PC-9 (cell line): ENCODE measurements around the gene SCRN3. TPM values are rescaled to one million over a fixed set of nuclear protein-coding genes. Genes with fewer than 3 reads are reported as not detected.
"Not testable (repeated sequence)": the region's sequence is repeated elsewhere in the genome, so short reads cannot be mapped to it uniquely, and the experiment has no call there.

Experiments used
- BruUV-seq: library from RNA; stranded (reverse); fragments of 400-500 nt; replicated peaks from 2 replicates; lab custom pipeline; 2021; lab: Mats Ljungman, UMichigan
- CTCF ChIA-PET: fragments of 300-600 bp; sonication (Branson Sonifier 250); formaldehyde crosslinking; loops from one replicate; lab custom pipeline; 2022; ENCODE audit warnings: antibody characterized with exemption; lab: Charles Lee
- POLR2A ChIA-PET: fragments of 300-600 bp; sonication (Branson Sonifier 250); formaldehyde crosslinking; loops from one replicate; lab custom pipeline; 2022; ENCODE audit warnings: antibody characterized with exemption; ENCODE audit not compliant: unreplicated experiment; lab: Charles Lee
- DNase-seq, 2 experiments: peaks; one replicate each; pipeline versions ENCODE4 v3.0.0 to v3.0.0-alpha.2; 2015 to 2022; ENCODE audit warnings: mixed read lengths in 1 of 2
- H2AFZ ChIP-seq: fragments of 200-600 bp; sonication (generic); 2 replicates; pipeline ENCODE4 v1.8.1; 2017; ENCODE audit warnings: antibody characterized with exemption
- H3F3A ChIP-seq: fragments of 200-600 bp; sonication (generic); 2 replicates; pipeline ENCODE4 v1.8.1; 2017; ENCODE audit warnings: antibody characterized with exemption, mild to moderate bottlenecking, low read depth; ENCODE audit not compliant: insufficient read depth
- H3K27ac ChIP-seq: fragments of 200-600 bp; sonication (generic); 2 replicates; pipeline ENCODE4 v1.6.1; 2016; ENCODE audit warnings: mixed run types
- H3K27me3 ChIP-seq: fragments of 200-600 bp; sonication (generic); 2 replicates; pipeline ENCODE4 v1.6.1; 2016; ENCODE audit warnings: low read depth, mixed run types; ENCODE audit not compliant: insufficient read depth
- H3K36me3 ChIP-seq: fragments of 200-600 bp; sonication (generic); 2 replicates; pipeline ENCODE4 v1.6.1; 2016; ENCODE audit warnings: low read depth, mixed run types
- H3K4me1 ChIP-seq: fragments of 200-600 bp; sonication (generic); replicated peaks from 2 replicates; pipeline ENCODE4 v1.6.1; 2016; ENCODE audit warnings: mixed run types; ENCODE audit not compliant: insufficient read depth
- H3K4me2 ChIP-seq: fragments of 200-600 bp; sonication (generic); 2 replicates; pipeline ENCODE4 v1.6.1; 2017; ENCODE audit warnings: mixed run types
- H3K4me3 ChIP-seq: fragments of 200-600 bp; sonication (generic); 2 replicates; pipeline ENCODE4 v1.6.1; 2016; ENCODE audit warnings: mixed run types
- H3K79me2 ChIP-seq: fragments of 200-600 bp; sonication (generic); 2 replicates; pipeline ENCODE4 v1.6.1; 2017; ENCODE audit warnings: low read depth, mixed run types
- H3K9me2 ChIP-seq: fragments of 200-600 bp; sonication (generic); 2 replicates; pipeline ENCODE4 v1.8.1; 2017; ENCODE audit warnings: mild to moderate bottlenecking; ENCODE audit not compliant: insufficient read depth
- H3K9me3 ChIP-seq: fragments of 200-600 bp; sonication (generic); 2 replicates; pipeline ENCODE4 v1.8.1; 2016; ENCODE audit warnings: low read depth; ENCODE audit not compliant: insufficient read depth
- H4K20me1 ChIP-seq: fragments of 200-600 bp; sonication (generic); 2 replicates; pipeline ENCODE4 v1.8.1; 2017; ENCODE audit not compliant: insufficient read depth
- CTCF ChIP-seq: fragments of 200-600 bp; sonication (generic); conservative IDR thresholded peaks from 2 replicates; pipeline ENCODE4 v1.6.1; 2017; ENCODE audit warnings: mixed run types, antibody characterized with exemption, mild to moderate bottlenecking, moderate library complexity
- EZH2 ChIP-seq: fragments of 200-600 bp; sonication (generic); IDR thresholded peaks from 2 replicates; pipeline ENCODE4 v1.8.0; 2017; ENCODE audit warnings: antibody characterized with exemption, low read depth
- intact Hi-C: fragments of 100-400 bp; cut with micrococcal nuclease; formaldehyde crosslinking; loops from one replicate; pipeline ENCODE4 v1.10.0; 2022; ENCODE audit not compliant: unreplicated experiment
- total RNA-seq: library from RNA; stranded (reverse); gene quantifications from 2 replicates; pipeline ENCODE4 v1.2.3, GENCODE V29; 2021

Gene SCRN3
- total RNA-seq, 1 experiment from 2014 or later: 28.7 TPM

- ChIA-PET CTCF (no interaction called here), POLR2A (interaction anchor here (0.5 to 0.9 kb wide), 2 partner anchors 8 to 62 kb away, joined by 3 to 6 read pairs; no protein-coding TSS in a partner anchor)
- Histone ChIP-seq H3K27me3 (no peaks in the 10 kb centered on the region), H3K4me1 (peaks cover 13% of the 10 kb centered on the region), H3K9me3 (no peaks in the 10 kb centered on the region), H4K20me1 (no peaks in the 10 kb centered on the region), H3K4me3 (no peak overlapping the region), H2AFZ (no peak overlapping the region), H3K27ac (no peak overlapping the region), H3K9me2 (peaks cover 3% of the 10 kb centered on the region; the same call in 1 of the 2 replicates), H3K36me3 (0 out of 2 replicates have a peak, but pooled peaks cover 3% of the 10 kb centered on the region), H3K79me2 (0 out of 2 replicates have a peak, but pooled peaks cover 3% of the 10 kb centered on the region), H3K4me2 (no peak overlapping the region), H3F3A (peaks cover 22% of the 10 kb centered on the region)
- BruUV-seq: no TSS peak
- DNase-seq: no peak
- intact Hi-C loops: no loop called here
- TF ChIP-seq CTCF: no peak
Observed at GRCh38 chr2:174400853-174401252, 5.3 kb downstream of the SCRN3 start.

- Histone ChIP-seq H3K27ac (no peak overlapping the region), H3K27me3 (no peaks in the 10 kb centered on the region), H3K4me3 (no peak overlapping the region), H3K79me2 (no peaks in the 10 kb centered on the region), H3F3A (0 out of 2 replicates have a peak, but pooled peaks cover 4% of the 10 kb centered on the region), H3K4me2 (no peak overlapping the region), H3K36me3 (0 out of 2 replicates have a peak, but pooled peaks cover 3% of the 10 kb centered on the region), H3K4me1 (no peaks in the 10 kb centered on the region), H3K9me3 (no peaks in the 10 kb centered on the region), H3K9me2 (peaks cover 3% of the 10 kb centered on the region; the same call in 1 of the 2 replicates), H2AFZ (no peak overlapping the region), H4K20me1 (no peaks in the 10 kb centered on the region)
- POLR2A ChIA-PET: interaction anchor here (0.7 kb wide), 1 partner anchor 1463 kb away, joined by 11 read pairs; no protein-coding TSS in a partner anchor
- TF ChIP-seq EZH2 (no peak), CTCF (no peak)
- intact Hi-C loops: no loop called here
- CTCF ChIA-PET: no interaction called here
- BruUV-seq: no TSS peak
- DNase-seq: no peak
Observed at GRCh38 chr2:174403628-174404027, 8.1 kb downstream of the SCRN3 start.

GRCh38 chr2:174410039-174410438, 14.5 kb downstream of the SCRN3 start:
- H3K27ac ChIP-seq, DNase-seq, H3F3A ChIP-seq, H3K36me3 ChIP-seq, H3K4me3 ChIP-seq, H3K9me3 ChIP-seq, H3K9me2 ChIP-seq, H4K20me1 ChIP-seq, BruUV-seq, H3K79me2 ChIP-seq, intact Hi-C loops, H2AFZ ChIP-seq, CTCF ChIA-PET, H3K27me3 ChIP-seq, H3K4me1 ChIP-seq, H3K4me2 ChIP-seq, POLR2A ChIA-PET: not testable (repeated sequence)

- ChIA-PET CTCF (no interaction called here), POLR2A (no interaction called here)
- H3K27ac ChIP-seq: no peak overlapping the region
- no peaks in the 10 kb centered on the region for H3F3A ChIP-seq
- no peaks in the 10 kb centered on the region for H3K36me3 ChIP-seq
- no peaks in the 10 kb centered on the region for H3K9me2 ChIP-seq
- no peaks in the 10 kb centered on the region for H3K79me2 ChIP-seq
- BruUV-seq: no TSS peak
- no peak overlapping the region for H2AFZ ChIP-seq
- H3K27me3 ChIP-seq: no peaks in the 10 kb centered on the region
- H3K4me2 ChIP-seq: no peak overlapping the region
- H3K4me1 ChIP-seq: no peaks in the 10 kb centered on the region
- no peaks in the 10 kb centered on the region for H4K20me1 ChIP-seq
- no peak for DNase-seq
- TF ChIP-seq EZH2 (no peak), CTCF (no peak)
- H3K9me3 ChIP-seq: no peaks in the 10 kb centered on the region
- no peak overlapping the region for H3K4me3 ChIP-seq
- intact Hi-C loops: no loop called here
Observed at GRCh38 chr2:174412256-174412655, 16.7 kb downstream of the SCRN3 start.
